A172 (cell line): Measurements from ENCODE around the gene ENTPD8. TPM values are rescaled to one million over a fixed set of nuclear protein-coding genes. Genes with fewer than 3 reads are reported as not detected.
"Not testable (repeated sequence)": the region's sequence is repeated elsewhere in the genome, so short reads cannot be mapped to it uniquely, and the experiment has no call there.

ENCODE experiments used
- DNase-seq: peaks from one replicate; pipeline ENCODE4 v3.0.0-alpha.2; 2015; ENCODE audit warnings: low spot score
- total RNA-seq: library from RNA; depleted of rRNA; stranded (reverse); fragments of >200 nt; shearing (Covaris generic); gene quantifications from 2 replicates; pipeline ENCODE4 v1.2.3, GENCODE V29; 2014; rRNA removed

ENTPD8 gene
- total RNA-seq, 1 experiment from 2014 or later = 0.83 TPM

- DNase-seq = no peak
These were observed 46.1 kb downstream of the ENTPD8 start for GRCh38 chr9:137394866-137395665.

DNA sequence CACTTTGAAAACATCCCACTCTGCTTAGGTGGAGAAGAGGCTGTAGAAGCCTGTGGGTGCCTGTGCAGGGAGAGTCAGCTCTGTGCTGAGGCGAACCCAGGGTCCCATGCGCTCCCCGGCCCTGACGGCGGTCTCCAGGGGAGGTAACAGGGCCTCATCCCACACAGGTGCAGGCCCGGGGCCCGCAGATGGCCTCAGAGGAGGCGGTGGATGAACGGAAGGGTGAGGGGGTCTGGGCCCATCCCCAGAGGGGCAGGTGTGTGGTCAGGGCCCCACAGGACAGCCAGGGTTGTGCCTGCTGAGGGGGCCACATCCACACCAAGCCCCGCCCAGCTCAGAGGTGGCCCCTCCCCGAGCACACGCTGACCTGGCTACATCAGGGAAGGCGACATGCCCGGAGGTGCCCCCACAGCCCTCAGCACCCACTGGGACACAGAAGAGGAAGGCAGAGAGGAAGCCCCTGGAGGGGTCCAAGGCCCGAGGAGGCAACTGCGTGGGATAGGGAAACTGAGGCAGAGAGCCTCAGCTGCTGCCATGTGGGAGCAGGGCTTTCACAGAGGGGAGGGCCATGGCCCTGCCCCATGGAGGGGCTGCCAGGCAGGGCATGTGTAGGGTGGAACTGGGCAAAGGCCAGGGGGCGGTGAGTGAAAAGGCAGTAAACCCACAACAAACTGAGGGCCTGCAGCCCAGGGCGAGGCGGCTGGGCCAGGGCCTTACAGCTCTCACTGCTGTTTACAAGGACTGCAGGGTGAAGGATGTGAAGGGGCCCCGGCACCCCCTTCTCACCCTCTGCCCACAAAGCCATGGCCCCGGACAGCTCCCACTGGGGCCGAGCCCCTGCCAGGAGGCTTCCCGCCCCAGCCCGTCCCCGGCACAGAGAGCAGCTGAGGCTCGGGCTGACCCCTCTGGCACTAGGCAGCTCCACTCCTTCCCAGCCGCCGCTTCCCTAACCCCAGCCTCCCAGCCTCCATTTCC lies 47.7 kb downstream of the ENTPD8 start:
- no peak for DNase-seq

- DNase-seq = no peak
These were observed 48.7 kb downstream of the ENTPD8 start for GRCh38 chr9:137392232-137393007.

GRCh38 chr9:137391411-137391754 lies 49.8 kb downstream of the ENTPD8 start:
- DNase-seq = no peak

DNA sequence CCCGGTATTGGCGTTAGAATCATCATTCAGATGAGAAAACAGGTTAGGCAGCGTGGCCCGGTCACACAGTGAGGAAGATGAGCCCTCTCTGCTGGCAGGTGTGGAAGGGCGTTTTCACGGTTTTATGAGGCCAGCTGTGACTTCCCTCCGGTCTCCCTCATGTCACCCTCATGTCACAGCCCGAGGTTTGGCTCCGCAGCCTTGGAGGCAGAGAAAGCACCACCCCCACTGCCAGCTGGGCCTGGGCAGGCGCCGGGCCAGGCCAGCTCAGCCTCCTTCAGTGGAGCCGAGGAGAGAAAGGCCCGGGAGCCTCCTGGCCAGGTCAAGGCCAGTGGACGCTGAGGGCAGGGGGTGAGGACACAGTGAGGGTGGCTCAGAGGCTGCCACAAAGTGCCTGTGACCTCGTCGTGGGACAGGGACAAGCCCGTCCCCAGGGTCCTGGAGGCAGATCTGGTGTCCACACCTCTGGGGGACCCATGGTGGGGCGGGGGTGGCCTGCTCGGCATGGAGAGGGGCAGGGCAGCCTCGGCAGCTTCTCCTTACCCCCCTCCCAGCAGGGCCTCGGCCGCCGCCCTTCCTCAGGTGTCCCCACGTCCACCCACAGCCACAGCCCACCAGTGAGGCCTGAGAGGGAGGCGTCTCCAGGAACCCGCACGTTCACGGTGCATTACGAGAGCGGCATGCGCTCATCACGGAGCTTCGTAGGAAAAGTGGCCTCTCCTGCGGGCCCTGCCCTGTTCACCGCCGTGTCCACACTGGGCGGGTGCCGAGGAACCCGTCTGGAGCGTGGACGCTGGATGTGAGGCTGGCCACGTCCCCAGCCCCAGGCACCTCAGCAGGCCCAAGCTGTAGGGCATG lies 50.4 kb downstream of the ENTPD8 start:
- DNase-seq = no peak

- DNase-seq = no peak
These were observed 51.8 kb downstream of the ENTPD8 start for GRCh38 chr9:137389428-137389746.

DNA sequence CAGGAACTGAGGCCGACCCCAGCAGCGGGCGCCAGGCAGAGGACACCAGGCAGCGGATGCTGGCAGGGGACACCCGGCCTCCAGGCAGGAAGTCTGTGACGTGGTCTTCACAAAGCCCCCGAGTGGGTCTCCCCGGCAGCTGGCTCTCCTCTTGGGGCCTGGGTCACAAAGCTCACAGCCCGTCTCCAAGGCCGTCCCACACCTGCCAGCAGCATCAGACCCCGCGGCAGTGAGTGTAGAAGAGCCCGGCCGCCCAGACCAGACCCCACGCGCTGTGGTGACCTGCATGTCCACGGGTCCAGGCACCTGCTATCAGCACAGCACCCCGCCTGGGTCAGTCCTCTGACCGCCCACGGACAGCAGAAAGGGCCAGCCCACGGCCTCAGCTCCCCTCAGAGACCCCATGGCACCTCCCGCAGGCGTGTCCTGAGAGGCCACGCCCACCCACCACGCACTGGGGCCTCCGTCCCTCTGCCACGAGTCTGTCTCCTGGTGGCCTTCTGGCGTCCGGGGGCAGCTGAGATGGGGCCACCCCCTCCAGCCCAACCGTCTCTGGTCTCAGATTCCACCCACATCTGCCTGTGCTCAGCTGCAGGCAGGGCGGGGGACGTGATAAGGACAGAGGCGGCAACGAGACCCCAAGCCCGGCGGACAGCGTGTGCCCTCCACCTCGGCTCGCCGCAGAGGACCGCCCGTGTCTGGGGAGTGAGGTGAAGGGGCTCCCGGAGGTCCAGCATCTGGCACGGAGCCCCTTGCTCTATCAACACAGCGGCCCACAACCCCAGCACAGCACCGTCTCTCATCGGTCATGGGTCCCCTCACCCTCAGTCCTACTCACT lies 52.3 kb downstream of the ENTPD8 start:
- DNase-seq = no peak

- DNase-seq = no peak
These were observed 53.1 kb downstream of the ENTPD8 start for GRCh38 chr9:137387891-137388560.

DNA sequence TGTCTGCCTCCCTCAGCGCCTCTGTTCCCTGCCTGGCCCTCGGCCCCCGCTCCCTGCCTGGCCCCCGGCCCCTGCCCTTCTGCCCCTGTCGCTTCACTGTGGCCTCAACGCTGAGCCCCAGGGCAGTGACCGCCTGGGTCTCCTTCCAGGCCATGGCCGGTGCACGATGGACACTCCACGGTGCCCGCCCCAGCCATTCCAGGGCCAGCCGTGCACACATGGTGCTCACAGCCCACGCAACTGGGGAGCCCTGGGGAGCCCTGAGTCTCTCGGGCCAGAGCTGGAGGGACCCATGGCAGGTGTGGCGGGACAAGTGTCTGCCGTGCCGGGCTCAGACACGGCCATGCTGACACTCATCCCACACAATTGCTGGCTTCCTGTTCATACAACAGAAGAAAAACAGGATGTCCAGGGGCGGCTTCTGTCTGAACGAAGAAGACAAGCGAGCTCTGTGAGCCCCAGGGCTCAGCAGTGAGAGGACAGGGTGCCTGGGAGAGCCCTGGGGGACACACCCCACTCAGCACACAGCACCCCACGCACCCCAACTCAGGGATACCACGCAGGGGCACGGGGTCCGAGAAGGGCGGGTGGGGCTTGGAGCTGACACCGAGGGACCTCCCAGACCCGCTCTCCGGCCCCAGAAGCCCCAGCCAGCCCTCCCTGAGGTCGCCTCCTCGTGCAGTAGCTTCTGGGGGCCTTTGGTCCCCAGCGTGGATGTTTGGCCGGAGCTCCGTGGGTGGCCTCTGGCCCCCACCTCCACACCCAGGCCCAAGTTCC lies 53.9 kb downstream of the ENTPD8 start:
- DNase-seq = no peak

- not testable (repeated sequence) for DNase-seq
These were observed 54.5 kb downstream of the ENTPD8 start for GRCh38 chr9:137386507-137387113.

GRCh38 chr9:137385061-137385655 lies 56.0 kb downstream of the ENTPD8 start:
- DNase-seq = no peak

Other genes with a start within 250 kb of the ENTPD8 start
- 26.9 and 34.5 TPM in 2 replicates for gene TPRN, start 240.6 kb downstream of the ENTPD8 start, total RNA-seq
- 115 and 120 TPM in 2 replicates for gene TMEM203, start 235.7 kb downstream of the ENTPD8 start, total RNA-seq
- gene NDOR1, start 235.7 kb downstream of the ENTPD8 start, total RNA-seq = 23.8 and 25.5 TPM in 2 replicates
- gene RNF208, start 219.1 kb downstream of the ENTPD8 start, total RNA-seq = 0.09 and 0.17 TPM in 2 replicates
- gene CYSRT1, start 216.2 kb downstream of the ENTPD8 start, total RNA-seq = 5.1 and 5.4 TPM in 2 replicates
- gene RNF224, start 213.9 kb downstream of the ENTPD8 start, total RNA-seq = 0.86 and 1.1 TPM in 2 replicates
- gene SLC34A3, start 210.5 kb downstream of the ENTPD8 start, total RNA-seq = 1.1 and 1.6 TPM in 2 replicates
- 599 and 717 TPM in 2 replicates for gene TUBB4B, start 200.1 kb downstream of the ENTPD8 start, total RNA-seq
- gene STPG3, start 190.1 kb downstream of the ENTPD8 start, total RNA-seq = not detected in 2 replicates
- gene NELFB, start 186.0 kb downstream of the ENTPD8 start, total RNA-seq = 104 and 116 TPM in 2 replicates
- gene TOR4A, start 163.6 kb downstream of the ENTPD8 start, total RNA-seq = 79.6 and 94.5 TPM in 2 replicates
- 0.40 and 0.43 TPM in 2 replicates for gene NRARP, start 139.1 kb downstream of the ENTPD8 start, total RNA-seq
- 3.4 and 9.9 TPM in 2 replicates for gene EXD3, start 18.2 kb downstream of the ENTPD8 start, total RNA-seq
- gene NOXA1, start 18.0 kb downstream of the ENTPD8 start, total RNA-seq = 1.7 and 3.3 TPM in 2 replicates
- gene NSMF, start 18.0 kb upstream of the ENTPD8 start, total RNA-seq = 45.1 and 46.4 TPM in 2 replicates
- 0.14 and 0.36 TPM in 2 replicates for gene PNPLA7, start 109.0 kb upstream of the ENTPD8 start, total RNA-seq
- 86.1 and 103 TPM in 2 replicates for gene MRPL41, start 110.5 kb upstream of the ENTPD8 start, total RNA-seq
- gene DPH7, start 137.6 kb upstream of the ENTPD8 start, total RNA-seq = 47.4 and 56.0 TPM in 2 replicates
- gene ZMYND19, start 149.2 kb upstream of the ENTPD8 start, total RNA-seq = 66.5 and 68.8 TPM in 2 replicates
- gene ARRDC1, start 164.3 kb upstream of the ENTPD8 start, total RNA-seq = 57.3 and 64.3 TPM in 2 replicates
- gene EHMT1, start 177.6 kb upstream of the ENTPD8 start, total RNA-seq = 45.3 and 54.7 TPM in 2 replicates